NCI-H146 treated with DMSO at 0.1 percent for 48 hours (cell line): ENCODE measurements around the gene ACTR6.
A peak's percentile ranks its signal among the peaks of the same experiment; 100 is the strongest.
"Not testable (repeated sequence)": the region's sequence is repeated elsewhere in the genome, so short reads cannot be mapped to it uniquely, and the experiment has no call there.

Experiments
- DNase-seq: peaks from one replicate; lab custom pipeline; 2025; ENCODE audit not compliant: unreplicated experiment; lab: John Stamatoyannopoulos, UW

Gene ACTR6

GRCh38 chr12:100200463-100201181 is at the start of gene ACTR6:
Gene ACTR6, plus strand, starts transcription at chr12:100200815. Its CDS starts 37 bp downstream, at chr12:100200852.
- DNase-seq, result peak; percentile 90

GRCh38 chr12:100151769-100152168 is 48.8 kb upstream of the ACTR6 start:
- no peak for DNase-seq

- DNase-seq, result no peak
Measured at GRCh38 chr12:100153131-100153530, 47.5 kb upstream of the ACTR6 start.

- DNase-seq, result peak; percentile 5
Measured at GRCh38 chr12:100154474-100155247, 46.0 kb upstream of the ACTR6 start.

GRCh38 chr12:100156731-100157426 is 43.7 kb upstream of the ACTR6 start:
- DNase-seq, result no peak

- DNase-seq, result no peak
Measured at GRCh38 chr12:100157427-100157821, 43.2 kb upstream of the ACTR6 start.

- DNase-seq, result no peak
Measured at GRCh38 chr12:100158535-100158934, 42.1 kb upstream of the ACTR6 start.

GRCh38 chr12:100159391-100160104 is 41.1 kb upstream of the ACTR6 start:
- DNase-seq, result no peak

- peak; percentile 55 for DNase-seq
Measured at GRCh38 chr12:100163416-100164152, 37.0 kb upstream of the ACTR6 start.

- DNase-seq, result no peak
Measured at GRCh38 chr12:100164153-100164704, 36.4 kb upstream of the ACTR6 start.

- no peak for DNase-seq
Measured at GRCh38 chr12:100165356-100165755, 35.3 kb upstream of the ACTR6 start.

- no peak for DNase-seq
Measured at GRCh38 chr12:100166232-100166631, 34.4 kb upstream of the ACTR6 start.

GRCh38 chr12:100168562-100168961 is 32.1 kb upstream of the ACTR6 start:
- no peak for DNase-seq

- DNase-seq, result no peak
Measured at GRCh38 chr12:100169345-100169744, 31.3 kb upstream of the ACTR6 start.

- DNase-seq, result no peak
Measured at GRCh38 chr12:100170313-100170858, 30.2 kb upstream of the ACTR6 start.

- DNase-seq, result no peak
Measured at GRCh38 chr12:100171248-100171647, 29.4 kb upstream of the ACTR6 start.

GRCh38 chr12:100173111-100173510 is 27.5 kb upstream of the ACTR6 start:
- DNase-seq, result no peak

GRCh38 chr12:100174495-100174894 is 26.1 kb upstream of the ACTR6 start:
- no peak for DNase-seq

- DNase-seq, result not testable (repeated sequence)
Measured at GRCh38 chr12:100176493-100176892, 24.1 kb upstream of the ACTR6 start.

GRCh38 chr12:100179252-100179651 is 21.4 kb upstream of the ACTR6 start:
- DNase-seq, result no peak
